Activated T-helper 1 cell treated with anti-CD3 and anti-CD28 coated beads, Interleukin-12 subunit alpha, Interleukin-12 subunit beta, Interleukin-2, Interleukin-4 antibody, amounts not matched to agents 30 ng/mL and 10 ng/mL and 1 ng/mL, durations not matched to agents 14 hours and 24 hours and 36 hours (primary cell): ENCODE measurements around the gene JOSD1. TPM values are rescaled to one million over a fixed set of nuclear protein-coding genes. Genes with fewer than 3 reads are reported as not detected.

Experiments
- DNase-seq: peaks from one replicate; pipeline ENCODE4 v3.0.0; 2021; ENCODE audit warnings: low spot score
- H3K27ac Mint-ChIP-seq: one replicate; pipeline ENCODE4 v1.8.0; 2021; ENCODE audit warnings: mild to moderate bottlenecking, mixed read lengths
- H3K27me3 Mint-ChIP-seq: one replicate; pipeline ENCODE4 v1.8.0; 2022; ENCODE audit warnings: mild to moderate bottlenecking, moderate library complexity, mixed read lengths; ENCODE audit not compliant: insufficient read depth
- H3K36me3 Mint-ChIP-seq: one replicate; pipeline ENCODE4 v1.8.0; 2021; ENCODE audit warnings: low read depth, mixed read lengths
- H3K4me1 Mint-ChIP-seq: one replicate; pipeline ENCODE4 v1.8.0; 2021; ENCODE audit warnings: low read depth, mixed read lengths
- H3K4me3 Mint-ChIP-seq: one replicate; pipeline ENCODE4 v1.8.0; 2021; ENCODE audit warnings: mild to moderate bottlenecking, moderate library complexity, mixed read lengths
- H3K9me3 Mint-ChIP-seq: one replicate; pipeline ENCODE4 v1.8.0; 2021; ENCODE audit warnings: mixed read lengths
- intact Hi-C: fragments of 100-400 bp; cut with micrococcal nuclease; formaldehyde crosslinking; loops from one replicate; pipeline ENCODE4 v1.15.1; 2024
- total RNA-seq: library from RNA; stranded (reverse); gene quantifications from 2 replicates; pipeline ENCODE4 v1.2.3, GENCODE V29; 2022

The JOSD1 gene
- total RNA-seq, 1 donor from 2014 or later: 77.7 TPM

GRCh38 chr22:38716271-38716670 is 15.5 kb upstream of the JOSD1 start:
- Mint-ChIP-seq H3K27me3 (no peaks in the 10 kb centered on the region), H3K4me1 (peaks cover 34% of the 10 kb centered on the region), H3K9me3 (no peaks in the 10 kb centered on the region), H3K36me3 (peaks cover 44% of the 10 kb centered on the region), H3K4me3 (no peak overlapping the region), H3K27ac (no peak overlapping the region)
- intact Hi-C loops: no loop called here
- no peak for DNase-seq

GRCh38 chr22:38715852-38716251 is 15.1 kb upstream of the JOSD1 start:
- no peak for DNase-seq
- peaks cover 47% of the 10 kb centered on the region for H3K36me3 Mint-ChIP-seq
- H3K4me1 Mint-ChIP-seq: peaks cover 38% of the 10 kb centered on the region
- no peaks in the 10 kb centered on the region for H3K9me3 Mint-ChIP-seq
- H3K4me3 Mint-ChIP-seq: no peak overlapping the region
- no peak overlapping the region for H3K27ac Mint-ChIP-seq
- no peaks in the 10 kb centered on the region for H3K27me3 Mint-ChIP-seq
- intact Hi-C loops: no loop called here

- H3K4me3 Mint-ChIP-seq: no peak overlapping the region
- H3K27ac Mint-ChIP-seq: peak overlapping the region; percentile 13
- no peak for DNase-seq
- H3K27me3 Mint-ChIP-seq: no peaks in the 10 kb centered on the region
- intact Hi-C loops: no loop called here
- peaks cover 44% of the 10 kb centered on the region for H3K4me1 Mint-ChIP-seq
- H3K9me3 Mint-ChIP-seq: no peaks in the 10 kb centered on the region
- peaks cover 50% of the 10 kb centered on the region for H3K36me3 Mint-ChIP-seq
Measured at GRCh38 chr22:38715176-38715764, 14.5 kb upstream of the JOSD1 start.

GRCh38 chr22:38713921-38714320 is 13.2 kb upstream of the JOSD1 start:
- H3K36me3 Mint-ChIP-seq: peaks cover 57% of the 10 kb centered on the region
- H3K27me3 Mint-ChIP-seq: no peaks in the 10 kb centered on the region
- H3K4me3 Mint-ChIP-seq: no peak overlapping the region
- DNase-seq: no peak
- peaks cover 55% of the 10 kb centered on the region for H3K4me1 Mint-ChIP-seq
- peak overlapping the region; percentile 48 for H3K27ac Mint-ChIP-seq
- H3K9me3 Mint-ChIP-seq: no peaks in the 10 kb centered on the region
- intact Hi-C loops: no loop called here

GRCh38 chr22:38712486-38713207 is 11.9 kb upstream of the JOSD1 start:
- peaks cover 61% of the 10 kb centered on the region for H3K36me3 Mint-ChIP-seq
- no peaks in the 10 kb centered on the region for H3K27me3 Mint-ChIP-seq
- no peak for DNase-seq
- peaks cover 68% of the 10 kb centered on the region for H3K4me1 Mint-ChIP-seq
- intact Hi-C loops: no loop called here
- no peak overlapping the region for H3K4me3 Mint-ChIP-seq
- H3K9me3 Mint-ChIP-seq: no peaks in the 10 kb centered on the region
- H3K27ac Mint-ChIP-seq: peak overlapping the region; percentile 60

DNA sequence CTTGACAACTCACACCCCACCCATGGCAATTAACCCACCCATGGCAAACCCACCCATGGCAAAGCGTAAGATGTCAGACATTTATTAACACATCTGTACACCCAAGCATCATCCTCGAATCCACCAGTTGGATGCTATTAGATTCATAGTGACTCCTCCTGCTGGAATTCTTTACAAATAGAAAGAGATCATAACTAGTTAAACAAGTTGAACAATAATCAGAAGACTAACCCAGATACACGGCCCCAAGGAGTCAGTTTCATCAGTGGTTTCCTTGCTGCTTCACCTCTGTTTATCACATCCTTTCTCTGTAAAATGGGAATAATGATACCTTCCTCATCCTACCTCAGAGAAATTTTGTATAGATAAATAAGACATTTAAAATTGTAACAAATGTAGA is 10.1 kb upstream of the JOSD1 start:
- DNase-seq: no peak
- Mint-ChIP-seq H3K36me3 (peaks cover 57% of the 10 kb centered on the region), H3K4me3 (no peak overlapping the region), H3K27me3 (no peaks in the 10 kb centered on the region), H3K9me3 (no peaks in the 10 kb centered on the region), H3K4me1 (peaks cover 80% of the 10 kb centered on the region), H3K27ac (peak overlapping the region; percentile 36)
- intact Hi-C loops: no loop called here

DNA sequence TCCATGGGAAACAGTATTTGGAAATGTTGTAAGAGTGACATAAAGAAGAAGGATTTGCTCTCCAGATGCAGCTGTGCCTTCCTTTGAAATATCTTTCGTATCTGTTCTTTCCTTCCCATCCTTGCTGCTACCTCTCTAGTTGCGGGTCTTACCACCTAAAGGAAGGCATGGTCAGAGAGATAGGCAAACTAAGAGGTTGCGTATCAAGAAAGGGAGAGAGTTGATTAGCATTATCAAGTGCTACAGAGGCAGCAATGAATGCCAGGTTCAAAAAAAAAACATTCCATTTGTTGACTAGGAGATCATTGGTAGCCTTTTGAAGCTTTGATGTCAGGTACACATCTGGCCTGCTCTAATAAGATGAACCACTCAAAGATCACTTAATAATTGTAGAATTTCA is 9.6 kb upstream of the JOSD1 start:
- no peak for DNase-seq
- Mint-ChIP-seq H3K4me3 (no peak overlapping the region), H3K4me1 (peaks cover 76% of the 10 kb centered on the region), H3K36me3 (peaks cover 57% of the 10 kb centered on the region), H3K27me3 (no peaks in the 10 kb centered on the region), H3K27ac (no peak overlapping the region), H3K9me3 (no peaks in the 10 kb centered on the region)
- intact Hi-C loops: no loop called here

- intact Hi-C loops: loop anchor here (5.0 to 10.0 kb wide), 3 partner anchors 137 to 1475 kb away; partner anchors contain the start of genes DMC1 and PICK1
- Mint-ChIP-seq H3K36me3 (peaks cover 49% of the 10 kb centered on the region), H3K27me3 (no peaks in the 10 kb centered on the region), H3K9me3 (no peaks in the 10 kb centered on the region), H3K4me1 (peaks cover 75% of the 10 kb centered on the region), H3K27ac (peak overlapping the region; percentile 75), H3K4me3 (peak overlapping the region; percentile 69)
- no peak for DNase-seq
Measured at GRCh38 chr22:38709306-38709705, 8.6 kb upstream of the JOSD1 start.

DNA sequence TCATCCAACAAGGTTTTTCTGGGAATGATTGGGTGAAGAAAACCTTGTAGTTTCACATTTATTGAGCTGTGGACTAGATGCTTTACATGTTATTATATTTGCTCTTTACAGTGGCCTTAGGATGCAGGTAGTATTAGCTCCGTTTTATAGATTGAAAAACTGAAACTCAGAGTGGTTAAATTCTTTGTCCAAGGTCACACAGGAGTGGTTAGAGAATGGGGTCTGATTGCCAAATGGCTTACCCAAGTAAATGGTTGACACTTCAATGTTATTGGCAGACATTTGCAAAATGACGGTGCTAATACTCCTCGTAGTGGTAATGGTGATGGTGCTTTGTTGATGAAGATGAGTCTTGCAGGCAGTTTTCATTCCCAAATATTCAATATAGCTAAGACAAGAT is 7.2 kb upstream of the JOSD1 start:
- H3K4me3 Mint-ChIP-seq: peak overlapping the region; percentile 94
- no peak for DNase-seq
- peaks cover 62% of the 10 kb centered on the region for H3K4me1 Mint-ChIP-seq
- no peaks in the 10 kb centered on the region for H3K9me3 Mint-ChIP-seq
- H3K27me3 Mint-ChIP-seq: no peaks in the 10 kb centered on the region
- H3K36me3 Mint-ChIP-seq: peaks cover 42% of the 10 kb centered on the region
- H3K27ac Mint-ChIP-seq: peak overlapping the region; percentile 15
- intact Hi-C loops: loop anchor here (5.0 to 10.0 kb wide), 3 partner anchors 136 to 1473 kb away; partner anchors contain the start of genes DMC1 and PICK1

- Mint-ChIP-seq H3K27me3 (no peaks in the 10 kb centered on the region), H3K4me3 (peak overlapping the region; percentile 94), H3K9me3 (no peaks in the 10 kb centered on the region), H3K27ac (peak overlapping the region; percentile 89), H3K4me1 (peaks cover 57% of the 10 kb centered on the region), H3K36me3 (peaks cover 37% of the 10 kb centered on the region)
- no peak for DNase-seq
- intact Hi-C loops: loop anchor here (5.0 to 10.0 kb wide), 3 partner anchors 135 to 1473 kb away; partner anchors contain the start of genes DMC1 and PICK1
Measured at GRCh38 chr22:38707346-38707745, 6.6 kb upstream of the JOSD1 start.

DNA sequence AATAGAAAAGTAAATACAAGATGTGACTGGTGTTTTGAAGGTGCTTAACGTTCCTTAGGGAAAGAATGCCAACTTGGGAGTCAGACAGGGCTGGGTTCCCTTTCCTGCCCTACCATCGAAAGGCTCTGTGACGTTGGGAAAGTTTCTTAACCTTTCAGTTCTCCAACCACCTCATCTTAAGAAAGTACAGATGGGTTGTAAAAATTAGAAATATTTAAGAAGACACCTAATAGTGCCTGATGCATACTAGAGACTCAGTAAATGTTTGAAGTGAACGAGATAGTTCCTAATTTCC is 6.1 kb upstream of the JOSD1 start:
- intact Hi-C loops: loop anchor here (5.0 to 10.0 kb wide), 3 partner anchors 135 to 1472 kb away; partner anchors contain the start of genes DMC1 and PICK1
- Mint-ChIP-seq H3K4me1 (peaks cover 57% of the 10 kb centered on the region), H3K27ac (peak overlapping the region; percentile 89), H3K36me3 (peaks cover 33% of the 10 kb centered on the region), H3K4me3 (peak overlapping the region; percentile 94), H3K27me3 (no peaks in the 10 kb centered on the region), H3K9me3 (no peaks in the 10 kb centered on the region)
- no peak for DNase-seq

DNA sequence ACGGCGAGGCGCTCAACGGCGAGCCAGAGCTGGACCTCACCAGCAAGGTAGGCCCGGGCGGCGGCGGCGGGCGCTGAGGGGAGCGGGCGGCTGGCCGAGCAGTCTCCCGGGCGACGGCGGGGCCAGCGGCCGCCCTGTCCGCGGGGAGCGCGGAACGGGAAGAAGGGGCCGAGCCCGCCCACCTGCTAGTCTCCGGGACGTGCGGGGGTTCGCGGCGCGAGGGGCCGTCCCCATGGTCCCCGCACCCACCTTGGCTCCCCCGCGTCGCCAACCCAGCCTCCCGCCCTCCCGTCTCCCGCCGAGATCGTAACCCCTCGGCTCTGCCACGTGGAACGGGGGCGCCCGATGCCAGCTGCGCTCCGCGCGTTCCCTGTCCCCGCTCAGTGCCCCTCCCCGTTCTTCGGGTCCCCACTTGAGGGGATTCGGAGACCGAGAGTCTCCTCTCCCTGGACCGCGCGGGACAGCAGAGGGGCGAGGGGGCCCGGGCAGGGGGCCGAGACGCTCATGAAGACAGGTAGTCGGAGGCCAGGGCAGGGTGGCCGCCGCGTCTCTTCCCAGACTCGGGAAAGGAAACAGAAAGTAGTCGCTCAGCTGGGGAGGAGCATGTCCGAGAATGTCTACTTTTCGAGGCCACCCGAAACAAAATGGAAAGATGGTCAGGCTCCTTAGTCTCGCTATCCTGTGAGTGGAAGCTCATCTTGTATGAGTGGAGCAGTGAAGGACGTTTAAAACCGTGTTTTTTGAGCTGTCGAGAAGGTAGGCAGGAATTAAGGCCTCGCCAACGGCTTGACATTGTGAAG is 5.6 kb upstream of the JOSD1 start:
- H3K27me3 Mint-ChIP-seq: no peaks in the 10 kb centered on the region
- intact Hi-C loops: loop anchor here (5.0 to 10.0 kb wide), 3 partner anchors 134 to 1472 kb away; partner anchors contain the start of genes DMC1 and PICK1

More for the DNA sequence above, 5.6 kb upstream of the JOSD1 start:
- H3K4me3 Mint-ChIP-seq: peak overlapping the region; percentile 94
- H3K36me3 Mint-ChIP-seq: peaks cover 33% of the 10 kb centered on the region
- peak overlapping the region; percentile 89 for H3K27ac Mint-ChIP-seq
- no peaks in the 10 kb centered on the region for H3K9me3 Mint-ChIP-seq
- H3K4me1 Mint-ChIP-seq: peaks cover 61% of the 10 kb centered on the region
- peak; percentile 35 for DNase-seq
